Aorta (tissue), 5 donors: ENCODE results near the gene MAPK10. TPM values are rescaled to one million over a fixed set of nuclear protein-coding genes. Genes with fewer than 3 reads are reported as not detected.

Experiments
- ATAC-seq: fragments of 200-7000 bp; cut with Tn5 transposase; one replicate; pipeline ENCODE4 v1.9.1; 2022; ENCODE audit warnings: moderate library complexity; ENCODE audit not compliant: low FRiP score
- DNase-seq, 2 donors: peaks; one replicate each; pipeline ENCODE4 v3.0.0-alpha.2; 2020
- H3K27ac ChIP-seq, 2 donors: one replicate each; pipeline ENCODE4 v1.5.1; 2013; ENCODE audit warnings: low read length in 2 of 2, mild to moderate bottlenecking in 2 of 2, moderate library complexity in 2 of 2, control low read depth in 1 of 2, inconsistent platforms in 1 of 2, low read depth in 1 of 2
- H3K27me3 ChIP-seq, 2 donors: one replicate each; pipeline ENCODE4 v1.6.1; 2013; ENCODE audit warnings: control low read depth in 1 of 2, low read length in 1 of 2, mild to moderate bottlenecking in 1 of 2, moderate library complexity in 1 of 2; ENCODE audit not compliant: insufficient read depth in 2 of 2, control insufficient read depth in 1 of 2
- H3K36me3 ChIP-seq, 2 donors: one replicate each; pipeline ENCODE4 v1.6.1; 2013; ENCODE audit warnings: control low read depth in 1 of 2, low read length in 1 of 2, mild to moderate bottlenecking in 1 of 2; ENCODE audit not compliant: insufficient read depth in 2 of 2, control insufficient read depth in 1 of 2
- H3K4me1 ChIP-seq, 2 donors: one replicate each; pipeline ENCODE4 v1.6.1; 2013; ENCODE audit warnings: low read length in 2 of 2, control low read depth in 1 of 2, mild to moderate bottlenecking in 1 of 2, moderate library complexity in 1 of 2; ENCODE audit not compliant: insufficient read depth in 2 of 2, control insufficient read depth in 1 of 2
- H3K4me3 ChIP-seq, 2 donors: one replicate each; pipeline ENCODE4 v1.5.1; 2013; ENCODE audit warnings: low read length in 2 of 2, control low read depth in 1 of 2, mild to moderate bottlenecking in 1 of 2
- H3K9me3 ChIP-seq: one replicate; pipeline ENCODE4 v1.6.1; 2013; ENCODE audit warnings: mild to moderate bottlenecking, low read length; ENCODE audit not compliant: control insufficient read depth
- WGBS, 2 donors: extraction: QIAGEN DNeasy Blood & Tissue Kit; methylation state at CpG; one replicate each; pipeline ENCODE4 v1.1.7; 2013; 5-methylcytosine and 5-hydroxymethylcytosine counted together
- intact Hi-C, 2 donors: fragments of 100-400 bp; cut with DNase I; formaldehyde crosslinking; loops; one replicate each; pipeline versions ENCODE4 v1.14.2 to v1.15.0; 2022
- polyA plus RNA-seq, 2 donors: library from polyadenylated mRNA; stranded (reverse); fragments of 200-250 nt; gene quantifications; one replicate each; pipeline ENCODE4 v1.2.3, GENCODE V29; 2013
- total RNA-seq, 2 donors: library from RNA; stranded (reverse); fragmentation: NEBNext Ultra II Directional; extraction: Animal tissue kit (Norgen Biotek cat#: 25700); gene quantifications; one replicate each; pipeline ENCODE4 v1.2.1, GENCODE V29; 2021
- donor health status: healthy with polysubstance abuse.
- donor health status: Bipolar disorder and iron deficiency.
- donor health status: DM: no; HTN: no; CAD: no.
- donor health status: DM: no; HTN: no; CAD: no.
- donor health status: DM: yes; HTN: yes; CAD: no.

Gene MAPK10
- total and polyA plus RNA-seq, 4 donors: 12.4 to 40.0 (median 24.1) TPM

DNA sequence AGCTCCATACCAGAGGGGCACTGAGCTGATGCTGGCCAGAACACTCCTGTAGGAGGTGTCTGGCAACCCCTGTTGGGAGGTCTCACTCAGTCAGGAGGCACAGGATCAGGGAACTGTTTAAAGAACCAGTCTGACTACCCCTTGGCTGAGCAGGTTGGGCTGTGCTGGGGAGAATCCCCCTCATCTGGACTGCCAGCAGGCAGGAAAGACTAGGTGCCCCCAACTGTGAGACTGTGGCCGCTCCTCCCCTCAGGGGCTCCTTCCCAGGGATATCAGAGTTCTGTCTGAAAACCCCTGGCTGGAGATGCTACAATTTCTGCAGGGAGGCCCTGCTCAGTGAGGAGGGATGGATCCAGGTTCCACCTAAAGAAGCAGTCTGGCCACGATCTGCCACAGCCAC, 245.3 kb downstream of the MAPK10 start:
- Histone ChIP-seq H3K9me3 (no peaks in the 10 kb centered on the region), H3K27ac (no peak overlapping the region), H3K36me3 (no peaks in the 10 kb centered on the region), H3K4me3 (no peak overlapping the region), H3K4me1 (peaks cover 0 to under 1% of the 10 kb centered on the region in 2 donors), H3K27me3 (no peaks in the 10 kb centered on the region)
- ATAC-seq: no peak
- DNase-seq: no peak
- intact Hi-C loops: no loop called here
- 91 to 100% methylated on average over 2 of the region's 2 CpGs for WGBS, 2 donors

DNA sequence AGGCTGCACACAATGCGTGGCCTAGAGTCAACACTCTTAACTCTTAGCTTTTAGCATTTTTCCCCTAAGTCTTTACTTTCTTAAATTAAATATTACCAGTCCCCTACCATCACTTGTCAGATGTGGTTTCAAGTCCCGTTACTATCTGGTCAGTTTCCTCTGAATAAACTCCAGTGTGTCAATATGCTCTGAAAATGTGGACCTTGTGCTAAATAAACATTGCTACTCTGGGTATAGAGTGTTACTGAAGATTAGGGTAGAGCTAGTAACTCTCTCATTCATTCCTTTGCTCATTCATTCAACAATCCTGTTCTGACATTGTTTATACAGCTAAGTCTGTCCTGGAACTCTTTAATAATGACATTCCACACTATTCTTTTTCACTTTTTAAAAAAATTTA, 251.0 kb downstream of the MAPK10 start:
- intact Hi-C loops: no loop called here
- H3K4me3 ChIP-seq: no peak overlapping the region
- no peaks in the 10 kb centered on the region for H3K9me3 ChIP-seq
- no peaks in the 10 kb centered on the region for H3K36me3 ChIP-seq
- H3K4me1 ChIP-seq: peaks cover 0 to 2% of the 10 kb centered on the region in 2 donors
- H3K27ac ChIP-seq: no peak overlapping the region
- no peak for DNase-seq
- WGBS, 2 donors: 51 to 60% methylated on average over 2 of the region's 2 CpGs
- no peaks in the 10 kb centered on the region for H3K27me3 ChIP-seq
- no peak for ATAC-seq

DNA sequence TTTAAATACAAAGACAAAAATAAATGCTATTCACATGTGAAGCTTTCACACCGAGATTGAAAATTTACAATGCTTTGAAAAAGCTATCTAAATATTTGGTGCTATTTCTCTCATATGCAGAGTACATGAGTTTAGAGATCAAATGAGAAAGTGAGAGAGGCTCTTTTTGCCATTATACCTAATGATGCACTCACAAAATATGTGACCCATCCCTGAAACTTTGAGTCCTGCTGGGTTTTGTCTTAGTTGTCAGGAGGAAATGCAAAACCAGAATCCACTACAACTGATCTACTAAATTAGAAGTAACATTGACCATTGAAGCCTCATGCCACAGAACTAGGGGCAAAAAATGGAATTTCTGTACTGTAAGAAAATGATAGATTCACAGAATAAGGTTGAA, 251.7 kb downstream of the MAPK10 start:
- peaks cover 0 to 2% of the 10 kb centered on the region in 2 donors for H3K4me1 ChIP-seq
- H3K27ac ChIP-seq: no peak overlapping the region
- no peaks in the 10 kb centered on the region for H3K9me3 ChIP-seq
- H3K27me3 ChIP-seq: no peaks in the 10 kb centered on the region
- H3K36me3 ChIP-seq: no peaks in the 10 kb centered on the region
- DNase-seq: no peak
- WGBS, 2 donors: 74 to 84% methylated on average over 1 of the region's 1 CpG
- intact Hi-C loops: no loop called here
- no peak for ATAC-seq
- H3K4me3 ChIP-seq: no peak overlapping the region

DNA sequence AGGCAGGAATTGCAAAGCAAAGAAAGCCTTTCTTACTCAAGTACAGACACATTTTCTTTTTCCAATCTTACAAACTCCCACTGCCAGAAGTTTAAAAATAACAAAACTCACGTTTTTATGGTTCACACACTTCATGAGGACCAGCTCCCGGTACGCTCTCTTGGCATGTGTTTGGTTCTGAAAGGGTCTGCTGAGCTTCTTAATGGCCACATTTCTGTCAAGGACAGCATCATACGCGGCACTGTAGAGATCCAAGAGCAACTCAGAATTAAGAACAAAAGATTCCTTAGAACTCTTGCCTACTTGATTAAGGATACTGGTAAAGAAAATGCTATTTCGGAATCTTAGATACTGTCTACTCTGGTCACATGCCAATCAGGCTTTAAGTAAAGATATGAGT, 252.7 kb downstream of the MAPK10 start:
- ATAC-seq (no peak), DNase-seq (no peak)
- peak overlapping the region in 1 of 2 donors; percentile 40 for H3K4me3 ChIP-seq
- intact Hi-C loops: no loop called here
- H3K27me3 ChIP-seq: no peaks in the 10 kb centered on the region
- no peaks in the 10 kb centered on the region for H3K9me3 ChIP-seq
- H3K27ac ChIP-seq: no peak overlapping the region
- 9 to 10% methylated on average over 6 of the region's 6 CpGs for WGBS, 2 donors
- no peaks in the 10 kb centered on the region for H3K36me3 ChIP-seq
- H3K4me1 ChIP-seq: peaks cover 0 to 2% of the 10 kb centered on the region in 2 donors

DNA sequence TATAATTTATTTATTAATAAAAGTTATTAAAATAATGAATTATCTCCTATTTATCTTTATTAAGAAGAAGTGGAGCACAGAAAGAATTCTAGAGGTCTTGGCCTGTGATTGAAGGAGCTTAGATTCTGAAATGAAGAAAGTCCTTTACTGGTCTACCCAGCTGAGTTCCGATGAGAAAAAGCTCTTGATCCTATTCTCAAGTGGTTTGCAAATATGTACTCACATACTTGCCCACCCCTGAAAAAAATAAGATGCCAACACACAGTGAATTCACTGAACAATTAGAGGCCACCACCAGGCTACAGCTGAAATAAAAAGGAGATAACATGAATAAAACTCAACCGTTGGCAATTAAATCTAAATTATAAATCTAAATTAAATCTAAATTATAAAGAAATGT, 253.4 kb downstream of the MAPK10 start:
- ATAC-seq: no peak
- intact Hi-C loops: no loop called here
- no peaks in the 10 kb centered on the region for H3K9me3 ChIP-seq
- peaks cover 0 to 2% of the 10 kb centered on the region in 2 donors for H3K4me1 ChIP-seq
- no peaks in the 10 kb centered on the region for H3K27me3 ChIP-seq
- no peak overlapping the region for H3K4me3 ChIP-seq
- no peak for DNase-seq
- H3K36me3 ChIP-seq: no peaks in the 10 kb centered on the region
- H3K27ac ChIP-seq: no peak overlapping the region
- WGBS, 2 donors: 65 to 67% methylated on average over 2 of the region's 2 CpGs

DNA sequence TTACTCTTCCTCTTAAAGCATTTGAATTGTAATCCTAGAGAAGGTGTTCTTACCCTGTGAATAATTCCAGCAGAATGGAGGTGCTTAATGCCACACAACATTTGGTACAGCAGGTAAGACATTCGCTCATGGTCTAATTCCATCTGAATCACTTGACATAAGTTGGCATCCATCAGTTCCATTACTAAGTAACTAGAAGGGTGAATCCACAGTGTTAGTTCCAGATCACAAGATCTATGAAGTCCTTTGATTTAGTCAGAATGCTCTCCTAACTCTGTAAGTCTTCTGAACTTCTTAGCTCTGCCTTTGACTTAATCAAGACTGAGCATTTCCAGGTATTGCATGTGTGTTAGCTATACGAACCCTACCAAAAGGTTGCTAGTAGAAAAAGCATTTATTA, 258.0 kb downstream of the MAPK10 start:
- Histone ChIP-seq H3K27me3 (no peaks in the 10 kb centered on the region), H3K4me1 (no peaks in the 10 kb centered on the region), H3K27ac (no peak overlapping the region), H3K36me3 (no peaks in the 10 kb centered on the region), H3K4me3 (no peak overlapping the region), H3K9me3 (no peaks in the 10 kb centered on the region)
- DNase-seq: no peak
- intact Hi-C loops: no loop called here
- ATAC-seq: no peak
- 92 to 97% methylated on average over 2 of the region's 2 CpGs for WGBS, 2 donors

DNA sequence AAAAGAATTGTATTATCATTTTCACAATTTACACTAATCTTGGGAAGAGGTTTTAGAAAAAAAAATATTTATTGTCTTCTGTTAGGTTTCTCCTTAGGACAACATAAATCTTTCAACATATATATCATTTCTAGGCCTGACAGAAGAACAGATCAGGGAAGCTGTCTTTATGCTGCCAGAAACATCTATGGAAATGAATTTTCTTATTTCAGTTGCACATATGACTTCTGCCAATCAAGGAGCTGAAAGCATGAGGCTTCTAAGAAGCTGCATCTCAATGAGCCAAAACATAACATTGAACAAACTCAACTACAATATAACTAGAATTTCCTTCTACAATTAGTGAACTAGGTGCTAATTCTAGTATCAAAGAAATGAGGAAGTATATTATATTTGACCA, 258.4 kb downstream of the MAPK10 start:
- intact Hi-C loops: no loop called here
- H3K4me3 ChIP-seq: no peak overlapping the region
- no peak overlapping the region for H3K27ac ChIP-seq
- ATAC-seq: no peak
- H3K36me3 ChIP-seq: no peaks in the 10 kb centered on the region
- no peak for DNase-seq
- H3K9me3 ChIP-seq: no peaks in the 10 kb centered on the region
- H3K27me3 ChIP-seq: no peaks in the 10 kb centered on the region
- H3K4me1 ChIP-seq: no peaks in the 10 kb centered on the region

DNA sequence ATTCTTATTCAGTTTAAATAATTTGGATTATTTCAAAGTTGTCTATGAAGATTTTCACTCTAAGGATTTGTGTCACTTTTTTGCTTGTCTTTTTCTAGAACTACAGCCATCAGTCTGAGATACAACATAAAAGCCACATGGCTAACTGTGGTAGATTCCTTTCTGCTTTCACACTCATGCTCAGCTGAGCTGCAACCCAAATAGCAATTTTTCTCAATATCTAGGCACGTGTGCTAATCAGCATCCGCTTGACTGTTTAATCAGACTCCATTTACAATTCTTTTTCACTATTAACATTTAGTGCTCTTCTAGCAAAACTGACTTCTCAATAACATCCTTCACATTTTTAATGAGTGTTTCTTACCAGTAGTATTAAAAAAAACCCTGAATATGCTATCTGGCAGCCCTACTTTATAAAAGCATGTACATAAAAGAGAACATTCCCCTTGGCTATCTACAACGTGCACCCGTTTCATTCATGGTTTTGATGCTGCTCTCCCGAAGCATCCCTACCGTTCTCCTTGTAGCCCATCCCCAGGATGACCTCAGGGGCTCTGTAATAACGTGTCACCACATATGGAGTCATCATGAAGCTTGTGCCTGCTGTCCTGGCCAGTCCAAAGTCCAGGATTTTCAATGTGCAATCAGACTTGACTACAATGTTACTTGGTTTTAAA, 259.2 kb downstream of the MAPK10 start:
- Histone ChIP-seq H3K9me3 (no peaks in the 10 kb centered on the region), H3K4me1 (no peaks in the 10 kb centered on the region), H3K27me3 (no peaks in the 10 kb centered on the region), H3K4me3 (no peak overlapping the region), H3K36me3 (no peaks in the 10 kb centered on the region), H3K27ac (no peak overlapping the region)
- intact Hi-C loops: no loop called here
- WGBS, 2 donors: 81 to 85% methylated on average over 7 of the region's 7 CpGs
- DNase-seq: no peak
- no peak for ATAC-seq

DNA sequence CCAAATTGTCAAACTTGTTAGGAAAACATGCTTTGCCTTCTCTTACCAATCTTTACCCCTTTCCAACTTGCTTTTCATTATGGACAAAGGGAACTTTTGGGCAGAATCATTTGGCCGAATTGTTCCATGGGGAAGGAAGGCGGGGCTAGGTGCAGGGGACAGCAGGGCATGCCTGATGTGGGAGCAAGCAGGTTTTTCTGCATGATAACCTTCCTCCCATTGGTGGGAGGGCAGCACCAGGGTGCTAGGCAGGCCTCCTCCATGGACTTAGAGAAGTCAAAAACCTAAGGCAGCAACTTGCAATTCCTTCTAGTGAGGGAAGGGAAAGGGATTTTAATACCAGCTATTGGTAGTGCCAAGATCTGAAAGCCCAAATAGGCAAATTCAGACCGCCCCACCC, 260.5 kb downstream of the MAPK10 start:
- intact Hi-C loops: no loop called here
- DNase-seq: no peak
- no peaks in the 10 kb centered on the region for H3K4me1 ChIP-seq
- H3K4me3 ChIP-seq: no peak overlapping the region
- H3K36me3 ChIP-seq: no peaks in the 10 kb centered on the region
- H3K27me3 ChIP-seq: no peaks in the 10 kb centered on the region
- no peak overlapping the region for H3K27ac ChIP-seq
- ATAC-seq: no peak
- no peaks in the 10 kb centered on the region for H3K9me3 ChIP-seq
- WGBS, 2 donors: 92 to 93% methylated on average over 3 of the region's 3 CpGs
